Hematopoietic multipotent progenitor cell treated with erythropoietin and hydrocortisone succinate and interleukin-3 and kit ligand, for 17 days (in vitro differentiated cells): ENCODE results near the gene FTO.
A peak's percentile ranks its signal among the peaks of the same experiment; 100 is the strongest.
"Not testable (repeated sequence)": the region's sequence is repeated elsewhere in the genome, so short reads cannot be mapped to it uniquely, and the experiment has no call there.

Source experiments
- DNase-seq: peaks from one replicate; pipeline ENCODE4 v3.0.0-alpha.2; 2015; ENCODE audit warnings: low spot score

Gene FTO

DNA sequence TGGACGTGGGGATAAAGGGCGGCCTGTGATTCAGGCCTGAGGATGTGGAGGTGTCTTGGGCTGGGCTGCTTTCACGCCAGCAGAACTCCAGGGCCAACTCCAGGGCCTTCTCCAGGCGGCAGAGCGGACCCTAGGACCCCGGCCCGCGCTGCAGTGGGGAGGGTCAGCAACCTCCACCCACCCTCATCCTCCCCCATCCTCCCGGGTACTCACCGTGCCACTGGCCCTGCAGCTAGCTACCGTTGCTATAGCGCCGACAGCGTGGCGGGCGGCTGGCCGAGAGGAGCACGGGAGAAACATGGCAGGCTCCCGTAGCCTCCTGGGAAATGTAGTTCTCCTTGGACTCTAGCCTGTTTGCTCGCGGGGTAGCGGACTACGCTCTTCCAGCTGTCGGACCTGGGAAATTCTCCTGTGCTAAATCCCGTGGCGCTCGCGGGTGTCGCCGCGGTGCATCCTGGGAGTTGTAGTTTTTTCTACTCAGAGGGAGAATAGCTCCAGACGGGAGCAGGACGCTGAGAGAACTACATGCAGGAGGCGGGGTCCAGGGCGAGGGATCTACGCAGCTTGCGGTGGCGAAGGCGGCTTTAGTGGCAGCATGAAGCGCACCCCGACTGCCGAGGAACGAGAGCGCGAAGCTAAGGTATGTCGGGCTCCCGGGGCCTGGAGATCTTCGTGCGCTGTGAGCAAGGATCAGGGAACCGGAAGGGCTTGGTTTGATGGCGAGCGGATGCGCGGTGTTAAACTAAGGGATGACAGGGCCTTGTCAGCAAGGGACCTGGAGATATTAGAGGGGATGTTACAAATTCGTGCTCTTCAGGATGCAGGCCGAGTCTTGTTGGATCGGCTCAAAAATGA, at the start of gene FTO, which contains the start of gene RPGRIP1L:
TSS of gene FTO (plus strand) at position 567 of the 855 bp plus-strand sequence.
TSS of gene RPGRIP1L (minus strand) at position 270 of the 855 bp plus-strand sequence. CDS start 3,136 bp downstream, outside the sequence.
- peak; percentile 98 for DNase-seq

DNA sequence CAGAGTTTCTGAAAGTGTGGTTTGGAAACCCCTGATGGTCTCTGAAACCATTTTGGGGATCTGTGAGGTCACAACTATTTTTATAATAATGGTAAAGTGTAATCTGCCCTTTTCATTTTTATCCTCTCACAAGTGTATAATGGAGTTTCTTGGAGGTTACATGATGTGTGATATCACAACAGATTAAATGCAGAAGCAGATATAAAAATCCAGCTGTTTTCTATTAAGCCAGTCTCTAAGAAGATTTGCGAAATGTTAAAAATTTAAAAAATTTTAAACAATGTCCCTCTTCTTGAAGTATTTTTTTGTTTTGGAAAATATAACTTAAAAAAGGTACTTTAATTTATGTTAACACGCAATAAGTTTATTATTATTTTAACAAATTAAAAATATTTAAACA, 49.0 kb upstream of the FTO start:
- no peak for DNase-seq

DNA sequence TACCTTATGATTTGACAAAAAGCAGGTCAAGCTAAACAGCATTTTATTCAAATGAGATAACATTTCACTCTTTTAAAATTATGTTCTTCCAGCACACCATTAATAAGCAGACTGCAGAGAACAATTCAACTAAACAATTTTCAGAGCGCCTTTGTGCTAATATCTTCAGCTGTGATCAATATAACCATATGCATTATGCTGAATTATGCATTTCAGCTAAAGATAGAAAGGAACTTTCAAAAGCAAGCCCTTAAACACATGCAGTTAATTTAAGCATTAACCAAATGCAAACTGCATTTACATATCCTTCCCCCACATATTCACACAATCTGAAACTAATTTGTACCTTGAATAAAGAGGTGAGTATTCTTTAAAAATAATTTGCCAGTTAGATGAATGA, 41.9 kb upstream of the FTO start:
- no peak for DNase-seq

DNA sequence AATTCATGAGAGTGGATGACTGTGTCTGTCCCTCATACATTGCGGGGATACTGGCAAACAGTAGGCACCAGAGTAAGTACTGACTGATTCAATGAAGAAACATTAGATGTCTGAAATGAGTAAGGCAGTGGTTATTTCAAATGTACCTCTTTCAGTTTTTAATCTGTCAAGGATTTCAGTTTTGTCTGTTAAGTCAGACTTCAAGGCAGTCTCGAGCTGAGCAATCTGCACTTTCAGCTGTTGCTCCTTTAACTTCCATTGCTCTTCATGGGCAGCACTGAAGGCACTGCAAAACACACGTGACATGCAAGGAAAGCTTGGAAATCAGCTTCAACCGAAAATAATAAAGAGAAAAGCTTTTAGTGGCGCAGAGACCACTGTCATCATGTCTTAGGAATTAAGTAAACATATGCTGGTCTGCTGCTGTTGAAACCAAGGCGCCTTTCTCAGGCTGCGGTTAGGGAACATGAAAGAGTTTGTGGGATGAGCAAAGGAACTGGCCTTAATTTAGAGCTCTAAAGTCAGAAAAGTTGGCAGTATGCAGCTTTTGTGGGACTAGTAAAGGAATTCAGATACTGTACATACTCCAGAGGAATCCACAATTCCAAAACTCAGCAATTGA, 39.1 kb upstream of the FTO start:
- no peak for DNase-seq

DNA sequence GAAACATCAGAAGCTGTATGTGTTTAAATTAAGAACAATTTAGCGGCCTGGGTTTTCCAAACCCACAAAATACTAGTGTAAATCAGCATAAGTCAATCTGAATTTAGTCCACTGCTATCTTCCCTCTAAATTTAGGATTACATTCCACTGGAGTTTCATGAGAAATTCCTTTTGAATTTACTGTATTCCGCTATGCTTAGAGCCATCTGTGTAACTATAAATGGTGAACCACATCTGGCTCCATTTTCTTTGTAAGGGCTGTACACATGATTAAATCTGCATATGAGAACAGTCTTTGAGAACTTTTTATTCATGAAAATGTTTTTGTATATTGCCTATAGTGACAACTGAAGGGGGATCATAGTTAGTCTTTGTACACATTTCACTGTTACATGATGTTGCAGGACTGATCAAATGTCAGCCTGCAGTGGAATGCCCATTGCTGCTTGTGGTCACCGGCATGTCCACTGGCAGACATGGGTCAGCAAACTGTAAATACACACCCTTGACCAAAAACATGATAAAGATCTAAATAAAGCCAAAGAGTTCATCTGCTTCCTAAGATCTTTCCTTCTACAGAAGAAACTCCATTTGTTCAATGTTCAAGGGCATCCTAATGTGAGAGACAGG, 37.1 kb upstream of the FTO start:
- no peak for DNase-seq

DNA sequence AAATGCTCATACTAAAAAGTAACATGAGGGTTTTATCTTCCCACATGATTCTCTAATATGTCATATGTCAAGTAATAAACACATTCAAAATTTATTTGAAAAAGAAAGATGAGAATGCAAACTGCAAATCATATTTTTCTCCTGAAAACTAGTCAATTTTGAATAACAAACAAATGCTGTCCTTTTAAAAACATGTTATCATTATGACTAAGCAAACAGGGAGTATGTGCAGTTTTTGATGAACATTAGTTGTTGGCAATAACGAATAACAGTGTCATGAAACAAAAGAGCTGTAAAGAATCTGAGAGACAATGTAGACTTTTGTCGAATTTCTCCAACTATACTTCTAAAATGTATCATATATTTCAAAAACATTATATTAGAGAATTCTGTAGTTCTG, 35.1 kb upstream of the FTO start:
- DNase-seq: no peak

DNA sequence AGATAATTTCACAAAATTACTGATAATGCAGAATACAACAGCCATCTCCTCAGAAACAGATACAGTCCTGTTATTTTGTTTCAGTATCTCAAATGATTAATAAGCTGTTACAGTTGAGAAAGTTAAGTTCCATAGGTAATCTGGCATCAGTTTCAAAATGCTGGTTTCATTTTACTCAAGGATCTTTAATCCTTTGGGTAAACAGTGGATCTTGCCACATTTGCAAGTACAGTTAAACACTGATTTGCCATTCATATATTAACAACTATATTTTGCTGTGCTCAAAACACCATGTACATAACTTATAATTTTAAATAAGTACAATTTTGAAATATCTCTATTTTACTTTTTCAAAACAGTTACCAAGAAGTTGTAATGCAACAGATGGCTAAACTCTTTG, 31.5 kb upstream of the FTO start:
- no peak for DNase-seq

DNA sequence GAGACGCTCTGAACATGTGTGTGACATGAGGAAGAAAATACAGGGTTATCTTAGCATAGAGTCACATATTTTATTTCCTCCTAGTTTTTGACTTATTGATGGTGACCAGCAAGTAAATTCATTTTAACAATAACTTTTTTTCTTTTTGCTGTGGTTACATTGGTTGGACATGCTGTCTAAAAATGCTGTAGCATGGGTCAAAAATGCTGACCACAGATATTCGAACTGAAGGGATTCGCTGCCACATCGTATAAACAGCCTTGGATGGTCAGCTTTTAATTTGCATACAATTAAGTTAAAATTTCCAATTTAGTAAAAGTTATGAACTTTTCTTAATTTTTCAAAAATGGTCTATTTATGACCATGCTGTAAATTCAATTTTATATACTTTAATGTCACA, 30.8 kb upstream of the FTO start:
- no peak for DNase-seq

DNA sequence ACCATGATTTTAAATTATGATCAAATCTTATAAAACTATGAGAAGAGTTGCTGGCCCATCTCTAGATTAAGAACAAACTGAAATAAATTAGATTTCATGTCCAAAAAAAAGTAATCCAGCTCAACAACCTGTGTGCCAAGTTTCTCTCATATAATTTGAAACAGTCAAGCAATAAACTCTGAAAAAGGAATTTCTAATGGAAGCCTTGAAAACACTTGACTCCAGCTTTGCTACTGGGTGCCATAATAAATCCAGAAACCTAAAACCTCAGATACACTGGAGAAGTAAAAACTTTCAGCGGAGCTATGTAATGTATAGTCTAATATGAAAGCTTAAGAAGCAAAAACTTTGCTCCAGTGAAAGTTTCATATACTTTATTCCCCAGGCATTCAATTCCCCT, 25.8 kb upstream of the FTO start:
- no peak for DNase-seq

DNA sequence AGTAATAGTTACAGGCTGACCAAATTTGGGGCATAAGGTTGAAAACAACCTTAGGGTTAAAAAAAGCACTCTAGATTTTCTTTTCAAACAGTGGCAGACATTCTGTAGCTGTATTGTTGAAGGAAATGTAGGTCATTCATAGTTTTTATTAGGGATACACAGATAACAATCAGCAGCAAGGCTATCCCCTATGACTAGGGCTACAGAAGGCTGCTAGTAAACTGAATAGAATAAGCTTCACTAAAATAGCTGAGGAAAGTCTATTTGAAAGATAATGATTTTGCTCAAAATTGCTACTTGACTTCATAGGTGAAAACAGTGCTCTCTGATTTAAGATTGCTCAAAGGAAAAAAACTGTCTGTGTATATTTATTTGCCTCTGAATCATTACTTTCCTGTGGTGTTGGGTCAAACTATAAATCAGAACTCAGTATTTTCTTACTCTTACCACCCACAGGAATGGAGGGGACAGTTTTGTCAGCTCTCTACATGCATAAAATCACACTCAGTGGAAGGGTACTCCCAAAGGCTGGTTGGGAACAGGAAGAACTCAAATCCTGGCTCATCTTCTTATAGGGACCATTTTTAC, 25.1 kb upstream of the FTO start:
- DNase-seq: no peak

DNA sequence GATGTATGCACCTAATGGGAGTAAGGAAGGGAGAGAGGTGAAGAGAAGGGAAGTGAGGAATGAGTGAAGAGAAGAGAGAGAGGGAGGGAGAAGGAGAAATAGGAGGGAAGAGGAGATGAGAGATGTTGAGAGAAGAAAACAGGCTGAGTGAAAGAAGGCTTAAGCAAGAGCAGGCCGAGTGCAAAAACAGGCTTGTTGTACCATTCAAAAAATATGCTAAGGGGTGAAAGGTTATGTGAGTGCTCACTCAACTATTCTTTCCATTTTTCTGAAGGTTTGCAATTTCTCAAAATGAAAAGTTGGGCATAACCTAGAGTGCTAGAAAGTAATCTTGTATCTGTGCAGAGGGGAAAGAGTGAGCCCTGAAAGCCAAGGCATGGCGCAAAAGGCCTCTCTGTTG, 23.2 kb upstream of the FTO start:
- no peak for DNase-seq

DNA sequence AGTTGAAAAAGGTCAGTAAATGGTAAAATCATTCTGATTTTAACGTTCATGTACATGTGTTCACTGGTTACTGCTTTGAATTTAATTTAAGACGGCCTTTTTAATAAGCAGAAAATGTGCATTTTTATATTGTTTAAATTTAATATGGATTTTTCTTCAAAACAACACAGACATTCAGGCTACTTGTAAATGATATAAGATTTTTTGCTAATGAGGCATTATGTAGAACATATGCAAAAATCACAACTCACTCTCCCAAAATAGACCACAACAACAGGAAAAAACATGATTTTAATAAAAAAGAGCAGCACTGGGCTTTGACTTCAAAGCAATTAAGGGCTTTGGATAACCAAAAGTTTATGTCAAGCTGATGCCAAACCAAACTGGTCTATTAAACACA, 22.6 kb upstream of the FTO start:
- DNase-seq: no peak

DNA sequence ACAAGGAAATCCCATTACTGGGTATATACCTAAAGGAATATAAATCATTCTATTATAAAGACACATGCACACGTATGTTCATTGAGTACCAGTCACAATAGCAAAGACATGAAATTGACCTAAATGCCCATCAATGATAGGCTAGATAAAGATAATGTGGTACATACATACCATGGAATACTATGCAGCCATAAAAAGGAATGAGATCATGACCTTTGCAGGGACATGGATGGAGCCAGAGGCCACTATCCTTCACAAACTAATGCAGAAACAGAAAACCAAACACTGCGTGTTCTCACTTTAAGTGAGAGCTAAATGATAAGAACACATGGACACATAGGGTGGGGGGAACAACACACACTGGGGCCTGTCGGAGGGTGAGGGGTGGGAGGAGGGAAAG, 18.6 kb upstream of the FTO start:
- not testable (repeated sequence) for DNase-seq

DNA sequence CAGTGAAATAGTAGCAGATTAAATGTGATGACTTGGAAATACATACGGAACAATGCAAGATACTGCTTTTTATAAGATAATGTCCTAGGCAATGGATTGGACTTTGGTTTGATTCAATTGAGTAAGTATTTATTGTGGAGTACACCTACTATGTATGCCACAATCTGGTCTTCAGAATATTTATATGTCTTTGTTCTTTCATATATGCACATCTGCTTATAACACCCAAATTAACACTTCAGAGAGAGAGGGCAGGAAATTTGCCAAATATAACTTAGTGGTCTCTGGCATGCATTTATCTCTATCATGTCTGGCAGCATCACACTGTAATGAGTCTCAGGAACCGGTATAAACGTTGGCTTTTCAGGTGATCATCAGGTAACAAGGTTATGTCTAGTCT, 17.2 kb upstream of the FTO start:
- no peak for DNase-seq

DNA sequence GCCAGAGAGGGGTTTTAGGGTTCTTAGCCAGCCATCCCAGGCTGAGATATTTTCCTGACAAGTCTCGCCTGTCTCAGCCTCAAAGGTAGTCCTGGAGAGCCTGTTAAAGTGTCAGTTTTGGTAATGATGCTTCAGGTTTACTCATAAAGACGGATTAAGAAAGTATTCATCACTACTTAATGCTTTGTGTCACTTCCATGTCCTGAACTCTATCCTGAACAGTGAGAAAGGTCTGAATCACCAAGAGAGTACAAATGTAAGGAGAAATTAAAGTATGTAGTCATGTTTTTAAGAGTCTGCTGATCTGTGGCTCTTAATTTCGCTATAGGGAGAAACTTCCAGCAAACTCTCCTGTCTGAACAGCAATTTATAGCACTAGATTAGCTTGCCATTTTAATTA, 14.3 kb upstream of the FTO start:
- no peak for DNase-seq

DNA sequence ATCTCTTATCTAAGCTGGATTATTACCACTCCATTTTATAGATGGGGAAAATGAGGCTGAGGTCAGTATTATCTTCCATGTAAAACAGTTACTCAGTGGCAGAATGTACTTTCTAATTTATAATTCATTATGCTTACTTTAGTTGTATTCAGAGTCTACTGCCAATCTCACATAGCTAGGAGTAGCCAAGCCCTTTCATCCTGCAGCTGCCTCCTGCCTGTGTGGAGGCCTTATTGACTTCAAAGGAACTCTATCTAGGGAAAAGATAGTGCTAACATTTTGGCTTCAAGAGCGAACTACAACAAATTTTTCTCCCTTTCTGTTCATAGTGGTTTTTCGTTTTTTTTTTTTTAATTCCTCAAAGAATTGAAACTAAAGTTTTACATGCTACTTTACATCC, 13.2 kb upstream of the FTO start:
- DNase-seq: no peak

DNA sequence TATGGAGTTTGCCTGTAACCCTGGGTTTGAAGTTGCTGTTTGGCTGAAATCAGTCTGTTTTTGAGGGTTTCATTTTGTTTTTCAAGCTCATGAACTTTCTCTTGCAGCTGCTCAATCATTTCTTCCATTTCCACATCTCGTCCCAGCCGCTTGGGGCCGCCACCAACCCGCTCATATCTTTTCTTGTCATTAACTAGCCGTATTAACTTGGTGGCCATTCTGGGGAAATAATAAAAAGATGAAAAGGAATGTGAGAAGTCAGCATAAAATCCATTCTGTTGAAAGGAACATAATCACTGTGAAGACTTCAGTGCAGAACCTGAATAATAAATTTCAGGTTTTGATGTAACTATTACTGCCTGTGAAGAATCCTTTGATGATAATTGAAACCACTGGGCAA, 11.8 kb upstream of the FTO start:
- no peak for DNase-seq

DNA sequence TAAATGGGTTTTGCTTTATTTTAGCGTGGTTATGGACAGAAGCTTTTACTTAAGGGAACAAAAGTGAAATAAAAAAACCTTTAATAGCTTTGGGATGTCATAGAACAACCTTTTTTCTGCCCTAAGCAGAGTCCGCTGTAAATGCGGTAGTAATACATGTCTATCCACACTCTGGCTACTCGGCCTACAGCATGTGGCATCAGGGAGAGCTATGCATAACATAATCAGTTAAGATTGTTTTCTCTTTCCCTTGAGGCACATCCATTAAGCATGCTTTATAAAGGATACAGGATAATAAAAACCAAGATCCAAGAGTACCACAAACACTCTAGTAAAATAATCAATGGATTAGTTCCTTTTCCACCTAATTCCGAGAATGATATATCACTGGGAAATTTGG, 10.6 kb upstream of the FTO start:
- no peak for DNase-seq

DNA sequence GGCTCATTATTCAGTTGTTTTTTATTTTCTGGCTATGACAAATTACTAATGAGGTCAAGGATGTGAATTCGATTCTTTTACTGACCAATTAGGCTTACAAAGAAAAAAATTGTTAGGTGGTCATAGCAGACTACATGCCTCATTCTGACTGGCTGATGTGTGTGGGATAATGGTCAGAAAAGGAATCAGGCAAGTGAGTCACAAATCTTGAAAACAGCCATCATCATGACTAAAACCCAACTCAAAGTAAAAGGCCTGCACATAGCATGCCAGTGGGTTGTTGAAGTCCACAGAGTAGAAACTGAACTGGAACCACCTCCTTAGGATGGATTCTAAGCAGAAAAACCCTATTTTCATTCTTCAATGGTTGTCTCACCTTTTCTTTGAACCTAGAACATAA, 8.9 kb upstream of the FTO start:
- DNase-seq: no peak

DNA sequence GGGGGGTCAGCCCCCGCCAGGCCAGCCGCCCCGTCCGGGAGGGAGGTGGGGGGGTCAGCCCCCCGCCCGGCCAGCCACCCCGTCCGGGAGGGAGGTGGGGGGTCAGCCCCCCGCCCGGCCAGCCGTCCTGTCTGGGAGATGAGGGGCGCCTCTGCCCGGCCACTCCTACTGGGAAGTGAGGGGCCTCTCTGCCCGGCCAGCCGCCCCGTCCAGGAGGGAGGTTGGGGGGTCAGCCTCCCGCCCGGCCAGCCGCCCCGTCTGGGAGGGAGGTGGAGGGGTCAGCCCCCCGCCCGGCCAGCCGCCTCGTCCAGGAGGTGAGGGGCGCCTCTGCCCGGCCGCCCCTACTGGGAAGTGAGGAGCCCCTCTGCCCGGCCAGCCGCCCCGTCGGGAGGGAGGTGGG, 5.7 kb upstream of the FTO start:
- DNase-seq: not testable (repeated sequence)

DNA sequence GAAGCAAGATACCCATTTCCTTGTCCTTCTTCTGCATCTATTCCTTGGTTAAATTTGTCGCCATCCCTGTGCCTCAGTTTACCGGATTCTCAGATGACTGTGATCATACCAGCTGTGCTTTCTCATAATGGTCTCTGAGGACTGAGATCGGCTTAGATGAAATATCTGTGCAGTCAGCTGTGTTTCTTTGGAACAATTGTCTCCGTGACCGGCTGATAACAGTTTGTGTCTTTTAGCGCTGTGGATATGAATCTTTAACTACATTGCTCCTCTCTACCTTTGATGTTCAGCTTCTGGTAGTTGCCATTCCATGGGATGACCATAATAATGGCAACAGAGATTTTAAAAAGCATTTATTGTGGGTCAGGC, 473 bp downstream of the FTO start:
- DNase-seq: no peak

DNA sequence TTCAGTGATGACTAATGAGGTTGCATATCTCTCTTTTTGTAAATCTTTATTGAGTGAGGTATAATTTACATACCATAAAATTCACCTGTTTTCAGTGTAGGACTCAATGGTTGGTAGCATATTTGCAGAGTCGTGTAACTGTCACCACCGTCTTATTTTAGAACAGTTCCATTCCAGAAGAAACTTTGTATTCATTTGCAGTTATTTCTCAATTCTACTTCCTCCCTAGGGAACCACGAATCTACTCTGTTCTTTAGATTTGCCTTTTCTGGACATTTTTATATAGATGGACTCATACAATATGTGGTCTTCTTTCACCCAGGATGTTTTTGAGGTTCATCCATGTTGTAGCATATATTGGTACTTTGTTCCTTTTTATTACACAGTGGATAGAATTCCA, 3.7 kb downstream of the FTO start:
- no peak for DNase-seq

DNA sequence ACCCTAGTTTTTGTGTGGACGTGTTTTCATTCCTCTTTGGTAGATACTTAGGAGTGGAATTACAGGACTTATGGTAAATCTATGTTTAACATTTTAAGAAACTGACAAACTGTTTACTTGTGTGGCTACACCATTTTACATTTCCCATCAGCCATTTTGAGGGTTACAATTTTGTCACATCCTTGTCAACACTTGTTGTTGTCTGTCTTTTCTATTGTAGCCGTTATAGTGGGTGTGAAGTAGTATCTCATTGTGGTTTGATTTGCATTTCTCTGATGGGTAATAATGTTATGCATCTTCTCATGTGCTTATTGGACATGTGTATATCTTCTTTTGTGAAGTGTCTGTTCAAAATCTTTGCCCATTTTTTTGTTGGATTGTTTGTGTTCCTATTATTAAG, 4.5 kb downstream of the FTO start:
- no peak for DNase-seq
